Fibroblast of pulmonary artery (primary cell): ENCODE data around the gene TNN.

Experiments
- DNase-seq: peaks from one replicate; pipeline ENCODE4 v3.0.0-alpha.2; 2010; ENCODE audit warnings: low read depth
- H3K4me3 ChIP-seq: replicated peaks from 2 replicates; pipeline ENCODE4 v1.5.1; 2011; ENCODE audit warnings: low read depth, mild to moderate bottlenecking, control low read depth, low read length, moderate library complexity
- TF ChIP-seq, protein P1 (sequence below): IDR thresholded peaks from 2 replicates; pipeline ENCODE4 v1.5.1; 2011; ENCODE audit warnings: mild to moderate bottlenecking, control low read depth, low read length, inconsistent platforms; ENCODE audit errors: missing control alignments

The TNN gene

DNA sequence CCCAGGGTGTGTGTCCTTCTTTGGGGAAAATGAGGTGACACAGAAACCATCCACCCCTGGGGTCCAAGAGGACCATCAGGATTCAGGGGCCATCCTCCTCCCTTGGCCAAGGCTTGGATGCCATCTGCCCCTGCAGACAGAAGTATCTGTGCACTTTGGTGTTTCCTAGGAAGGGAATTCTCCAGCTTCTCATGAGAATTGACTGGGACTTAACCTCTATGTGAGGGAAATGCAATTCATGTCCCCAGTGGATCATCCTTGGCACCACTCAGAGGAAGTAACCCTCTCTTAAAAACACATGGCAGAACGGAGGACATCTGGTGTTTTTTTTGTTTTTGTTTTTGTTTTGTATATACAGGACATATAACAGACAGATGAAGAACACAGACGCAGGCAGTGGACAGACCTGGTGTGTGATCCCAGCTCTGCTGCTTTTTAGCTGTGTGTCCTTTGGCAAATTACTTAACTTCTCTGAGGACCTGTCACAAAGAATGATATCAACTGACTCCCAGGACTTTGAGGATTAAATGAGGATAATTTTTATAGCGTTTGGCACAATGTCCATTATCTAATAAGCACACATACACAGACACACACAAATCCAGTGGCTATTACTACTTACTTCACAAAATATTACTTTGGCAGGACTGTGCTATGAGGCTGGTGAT lies 3.8 kb downstream of the TNN start:
- DNase-seq, result no peak
- H3K4me3 ChIP-seq, result no peak overlapping the region
- TF ChIP-seq, protein P1, sequence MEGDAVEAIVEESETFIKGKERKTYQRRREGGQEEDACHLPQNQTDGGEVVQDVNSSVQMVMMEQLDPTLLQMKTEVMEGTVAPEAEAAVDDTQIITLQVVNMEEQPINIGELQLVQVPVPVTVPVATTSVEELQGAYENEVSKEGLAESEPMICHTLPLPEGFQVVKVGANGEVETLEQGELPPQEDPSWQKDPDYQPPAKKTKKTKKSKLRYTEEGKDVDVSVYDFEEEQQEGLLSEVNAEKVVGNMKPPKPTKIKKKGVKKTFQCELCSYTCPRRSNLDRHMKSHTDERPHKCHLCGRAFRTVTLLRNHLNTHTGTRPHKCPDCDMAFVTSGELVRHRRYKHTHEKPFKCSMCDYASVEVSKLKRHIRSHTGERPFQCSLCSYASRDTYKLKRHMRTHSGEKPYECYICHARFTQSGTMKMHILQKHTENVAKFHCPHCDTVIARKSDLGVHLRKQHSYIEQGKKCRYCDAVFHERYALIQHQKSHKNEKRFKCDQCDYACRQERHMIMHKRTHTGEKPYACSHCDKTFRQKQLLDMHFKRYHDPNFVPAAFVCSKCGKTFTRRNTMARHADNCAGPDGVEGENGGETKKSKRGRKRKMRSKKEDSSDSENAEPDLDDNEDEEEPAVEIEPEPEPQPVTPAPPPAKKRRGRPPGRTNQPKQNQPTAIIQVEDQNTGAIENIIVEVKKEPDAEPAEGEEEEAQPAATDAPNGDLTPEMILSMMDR, result no peak

DNA sequence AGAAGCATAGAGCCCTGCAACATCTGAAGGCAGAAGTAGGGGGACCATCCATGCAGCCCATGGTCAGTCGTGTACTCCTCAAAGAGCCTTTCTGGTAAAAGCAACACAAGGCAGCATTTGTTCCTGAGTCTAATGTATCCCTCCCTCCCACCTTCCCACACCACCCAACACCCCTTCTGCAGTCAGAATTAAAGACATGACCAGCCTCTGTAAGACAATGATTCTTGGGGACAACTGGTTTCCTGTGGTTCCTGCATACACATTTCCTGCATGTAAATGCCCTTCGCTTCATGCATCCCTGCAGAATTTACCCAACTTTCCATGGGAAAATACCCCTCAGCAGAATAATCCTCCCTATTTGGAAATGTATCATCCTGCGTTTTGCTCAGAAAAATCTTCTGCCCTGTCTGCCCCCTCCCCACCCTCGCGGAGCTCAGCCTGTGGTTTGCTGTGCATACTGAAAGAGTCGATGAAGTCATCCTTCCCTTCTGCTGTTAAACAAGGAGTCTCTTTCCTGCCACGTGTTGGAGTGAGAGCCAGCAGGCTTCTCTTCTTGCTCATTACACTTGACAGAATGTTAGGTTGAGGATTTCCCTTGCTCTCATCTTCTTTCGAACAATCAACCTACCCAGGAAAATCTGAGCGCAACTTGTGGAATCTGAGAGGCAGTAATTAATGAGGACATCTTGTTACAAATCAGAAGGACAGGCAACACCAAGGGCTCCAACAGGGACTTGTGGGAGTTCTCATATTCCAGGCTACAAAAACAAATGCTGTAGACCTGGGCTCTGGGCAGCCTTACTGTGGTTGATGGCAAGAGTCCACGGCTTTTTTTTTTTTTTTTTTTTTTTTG lies 4.7 kb downstream of the TNN start:
- DNase-seq, result peak; percentile 45
- TF ChIP-seq, protein P1, result no peak
- H3K4me3 ChIP-seq, result no peak overlapping the region

DNA sequence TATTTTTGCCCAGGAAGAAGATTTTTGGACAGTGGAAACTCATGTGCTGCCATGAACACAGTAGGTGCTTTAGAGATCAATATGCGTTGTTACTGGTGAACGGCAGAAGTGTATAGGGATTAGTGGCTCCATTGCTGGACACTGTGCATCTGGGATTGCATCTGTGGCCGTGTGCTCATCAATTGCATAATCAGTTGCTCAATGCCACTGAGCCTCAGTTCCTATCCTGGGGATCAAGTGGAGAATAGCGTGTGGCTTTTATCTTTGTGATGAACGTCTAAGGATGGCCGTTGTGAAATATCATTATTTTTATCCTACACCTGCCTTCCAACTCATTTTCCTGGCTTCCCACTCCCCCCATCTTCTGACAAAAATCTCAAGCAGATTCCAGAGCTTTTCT lies 5.4 kb downstream of the TNN start:
- H3K4me3 ChIP-seq, result no peak overlapping the region
- no peak for DNase-seq
- TF ChIP-seq, protein P1, result no peak

DNA sequence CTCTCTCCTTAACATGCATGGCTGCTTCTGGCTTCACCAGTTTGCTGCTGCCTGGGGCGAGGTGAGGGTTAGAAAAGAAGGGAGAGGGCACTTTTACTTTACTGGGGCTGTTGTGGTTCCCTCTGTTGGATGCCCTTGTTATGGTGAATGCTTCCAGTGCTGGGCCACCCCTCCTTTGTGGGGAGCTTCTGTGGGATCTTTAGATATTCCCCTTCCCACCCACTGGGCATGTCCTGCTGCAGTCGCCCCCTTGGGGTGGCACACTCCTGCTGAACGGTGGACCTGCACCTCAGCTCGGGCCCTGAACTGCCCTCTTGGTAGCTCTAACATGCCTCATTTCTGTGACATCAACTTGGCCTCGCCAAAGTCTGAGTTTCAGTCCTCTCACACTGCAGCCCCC lies 6.0 kb downstream of the TNN start:
- no peak for DNase-seq
- no peak overlapping the region for H3K4me3 ChIP-seq
- TF ChIP-seq, protein P1, result no peak

DNA sequence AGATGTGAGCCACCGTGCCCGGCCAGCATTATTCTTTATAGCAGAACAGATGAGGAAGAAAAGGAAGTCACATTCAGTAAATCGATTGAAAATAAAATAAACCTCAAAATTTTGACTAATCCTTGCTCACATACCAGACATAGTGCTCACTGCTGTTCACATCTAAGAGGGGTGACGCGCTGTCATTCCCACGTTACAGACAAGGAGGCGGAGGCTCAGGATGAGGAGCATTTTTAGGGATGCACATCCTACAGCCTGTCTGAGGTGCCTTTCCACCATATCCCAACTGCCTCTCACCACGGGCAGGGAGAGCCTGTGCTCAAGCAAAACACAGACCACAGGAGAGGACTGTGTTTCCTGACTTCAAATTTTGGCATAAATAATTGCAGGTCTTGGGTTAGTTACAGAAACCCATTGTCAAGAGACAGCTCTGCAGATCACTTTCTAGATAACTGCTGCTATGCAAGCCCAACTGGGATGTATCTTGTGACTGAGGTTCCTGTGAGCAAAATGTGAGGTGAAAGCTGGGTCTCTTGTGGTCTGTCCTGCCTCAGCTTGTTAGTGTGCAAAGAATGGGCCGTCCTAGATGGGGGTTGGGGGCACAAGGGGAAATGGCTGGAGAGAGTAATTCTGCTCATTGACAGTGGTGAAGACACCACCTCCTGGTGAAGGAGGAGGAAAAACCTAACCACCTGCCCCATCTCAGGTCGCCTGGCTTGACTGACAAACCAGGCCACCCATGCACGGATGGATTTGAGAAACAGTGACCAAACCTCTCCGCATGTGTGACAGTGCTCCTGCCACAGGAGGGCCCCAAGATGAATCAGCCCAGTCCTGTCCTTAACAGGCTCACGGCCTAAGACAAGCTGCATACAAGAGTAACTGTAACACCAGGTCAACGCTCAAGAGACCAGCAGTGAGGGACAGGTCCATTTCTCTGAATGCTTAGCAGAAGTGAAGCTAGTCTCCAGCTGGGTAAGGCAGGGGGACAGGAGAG lies 8.2 kb downstream of the TNN start:
- no peak for DNase-seq
- no peak overlapping the region for H3K4me3 ChIP-seq
- TF ChIP-seq, protein P1, result no peak

DNA sequence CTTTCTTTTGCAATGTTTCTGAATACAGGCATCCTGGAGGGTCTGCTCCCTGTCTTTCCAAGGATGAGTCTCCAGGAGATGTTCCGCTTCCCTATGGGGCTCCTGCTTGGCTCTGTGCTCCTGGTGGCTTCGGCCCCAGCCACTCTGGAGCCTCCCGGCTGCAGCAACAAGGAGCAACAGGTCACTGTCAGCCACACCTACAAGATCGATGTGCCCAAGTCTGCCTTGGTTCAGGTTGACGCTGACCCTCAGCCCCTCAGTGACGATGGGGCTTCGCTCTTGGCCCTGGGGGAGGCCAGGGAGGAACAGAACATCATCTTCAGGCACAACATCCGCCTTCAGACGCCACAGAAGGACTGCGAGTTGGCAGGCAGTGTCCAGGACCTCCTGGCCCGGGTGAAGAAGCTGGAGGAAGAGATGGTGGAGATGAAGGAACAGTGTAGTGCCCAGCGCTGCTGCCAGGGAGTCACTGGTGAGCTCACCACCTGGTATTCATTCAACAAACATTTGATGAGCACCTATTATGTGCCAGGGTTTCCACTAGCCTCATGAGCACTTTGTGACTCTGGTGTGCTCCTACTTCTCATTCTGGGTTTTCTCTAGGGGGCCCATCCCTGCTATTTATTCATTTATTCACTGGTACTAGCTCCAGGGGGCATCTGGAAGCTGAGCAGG lies 9.9 kb downstream of the TNN start:
- no peak for DNase-seq
- no peak overlapping the region for H3K4me3 ChIP-seq
- TF ChIP-seq, protein P1, result no peak
